Measurements from ENCODE around the gene IL18R1.

GRCh38 chr2:102387763-102388546 lies 32.4 kb downstream of the IL18R1 start:
- TF ChIP-seq TSHZ1 (CRISPR knock-in tag; IDR thresholded peaks at IDR 0.05) (no peak), U2AF2 (optimal IDR thresholded peaks at IDR 0.05; ENCODE audit: low read depth, low read length) (no peak), CTCF (IDR thresholded peaks at IDR 0.05 in 2 of 3, conservative IDR thresholded peaks at IDR 0.05 in 1 of 3; ENCODE audit: insufficient read depth in 2 of 3, low read depth in 1 of 3, low read length in 3 of 3) (no peak), HOMEZ (CRISPR knock-in tag; IDR thresholded peaks at IDR 0.05) (no peak), EP300 (IDR thresholded peaks at IDR 0.05; ENCODE audit: low read length) (no peak)

All from K562 (cell line).